Mesendoderm (in vitro differentiated cells): Measurements from ENCODE around the gene STK33.

Source experiments
- DNase-seq: peaks from one replicate; pipeline ENCODE4 v3.0.0; 2013
- H2AK5ac ChIP-seq: 2 replicates; pipeline ENCODE4 v1.6.1; 2013; ENCODE audit warnings: low read length, inconsistent platforms
- H2BK120ac ChIP-seq: 2 replicates; pipeline ENCODE4 v1.6.1; 2013; ENCODE audit warnings: low read depth, mild to moderate bottlenecking, low read length, moderate library complexity, mixed read lengths
- H2BK15ac ChIP-seq: replicated peaks from 2 replicates; pipeline ENCODE4 v1.6.1; 2013; ENCODE audit warnings: low read depth, mild to moderate bottlenecking, moderate library complexity
- H2BK5ac ChIP-seq: 2 replicates; pipeline ENCODE4 v1.6.1; 2013; ENCODE audit warnings: low read length, inconsistent platforms
- H3K18ac ChIP-seq: 2 replicates; pipeline ENCODE4 v1.6.1; 2013; ENCODE audit warnings: mild to moderate bottlenecking, low read length, mixed read lengths
- H3K23ac ChIP-seq: one replicate; pipeline ENCODE4 v1.6.1; 2013; ENCODE audit warnings: low read length
- H3K27ac ChIP-seq: 2 replicates; pipeline ENCODE4 v1.5.1; 2013; ENCODE audit warnings: low read depth, mild to moderate bottlenecking, inconsistent platforms, low read length, moderate library complexity
- H3K27me3 ChIP-seq: 2 replicates; pipeline ENCODE4 v1.6.1; 2013; ENCODE audit warnings: low read length, control low read depth, mild to moderate bottlenecking, inconsistent platforms; ENCODE audit not compliant: insufficient read depth, poor library complexity
- H3K36me3 ChIP-seq: 2 replicates; pipeline ENCODE4 v1.6.1; 2013; ENCODE audit warnings: low read length, inconsistent platforms; ENCODE audit not compliant: control insufficient read depth, insufficient read depth
- H3K4ac ChIP-seq: one replicate; pipeline ENCODE4 v1.6.1; 2013; ENCODE audit warnings: low read depth, mild to moderate bottlenecking, low read length, moderate library complexity
- H3K4me1 ChIP-seq: 2 replicates; pipeline ENCODE4 v1.6.1; 2013; ENCODE audit warnings: low read depth, low read length, inconsistent platforms; ENCODE audit not compliant: control insufficient read depth
- H3K4me2 ChIP-seq: 2 replicates; pipeline ENCODE4 v1.6.1; 2013; ENCODE audit warnings: low read length
- H3K4me3 ChIP-seq: 2 replicates; pipeline ENCODE4 v1.5.1; 2013; ENCODE audit warnings: mild to moderate bottlenecking, low read length
- H3K56ac ChIP-seq: one replicate; pipeline ENCODE4 v1.6.1; 2013; ENCODE audit warnings: low read length
- H3K79me1 ChIP-seq: 2 replicates; pipeline ENCODE4 v1.6.1; 2013; ENCODE audit warnings: low read length, inconsistent platforms
- H3K79me2 ChIP-seq: 2 replicates; pipeline ENCODE4 v1.6.1; 2013; ENCODE audit warnings: mild to moderate bottlenecking, low read length; ENCODE audit not compliant: control insufficient read depth, insufficient read depth
- H3K9ac ChIP-seq: 2 replicates; pipeline ENCODE4 v1.6.1; 2013; ENCODE audit warnings: low read length, inconsistent platforms
- H4K5ac ChIP-seq: one replicate; pipeline ENCODE4 v1.6.1; 2013; ENCODE audit warnings: low read length
- H4K8ac ChIP-seq: one replicate; pipeline ENCODE4 v1.6.1; 2013; ENCODE audit warnings: low read depth, mild to moderate bottlenecking, control low read depth, low read length, moderate library complexity
- whole genome bisulfite sequencing: extraction: QIAGEN DNeasy Blood & Tissue Kit; methylation state at CpG from one replicate; pipeline ENCODE4 v1.1.7; 2013; ENCODE audit warnings: low lambda C conversion rate, missing lambda C conversion rate; ENCODE audit not compliant: insufficient coverage; ENCODE audit errors: extremely low coverage; 5-methylcytosine and 5-hydroxymethylcytosine counted together

Gene STK33

DNA sequence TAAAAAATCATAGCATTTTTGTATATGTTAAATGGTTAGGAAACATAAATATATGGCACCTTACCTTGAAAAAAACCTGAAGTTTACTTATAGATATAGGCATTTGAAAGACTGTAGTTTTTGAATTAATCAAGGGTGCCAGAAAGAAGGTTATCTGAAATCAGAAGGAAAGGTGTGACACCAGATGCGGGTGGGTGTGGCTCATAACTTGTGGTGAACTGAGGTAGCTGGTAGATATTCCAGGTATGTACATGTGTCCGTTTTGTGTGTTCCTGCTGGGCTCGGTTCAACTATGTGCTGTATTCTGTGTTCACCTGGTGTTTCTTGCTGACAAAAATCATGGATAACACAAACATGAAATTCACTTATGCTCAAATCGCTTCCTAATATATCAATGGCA is 35.6 kb downstream of the STK33 start:
- H2AK5ac ChIP-seq, result no peak overlapping the region
- H2BK5ac ChIP-seq, result no peak overlapping the region
- no peak overlapping the region for H2BK120ac ChIP-seq
- no CpG with 5 or more reads among the region's 4 CpGs for WGBS
- no peak overlapping the region for H3K56ac ChIP-seq
- H3K9ac ChIP-seq, result no peak overlapping the region
- no peak overlapping the region for H3K23ac ChIP-seq
- H3K27me3 ChIP-seq, result no peaks in the 10 kb centered on the region
- H4K8ac ChIP-seq, result no peak overlapping the region
- no peak overlapping the region for H2BK15ac ChIP-seq
- no peak overlapping the region for H3K4ac ChIP-seq
- H3K27ac ChIP-seq, result no peak overlapping the region
- H3K79me2 ChIP-seq, result no peaks in the 10 kb centered on the region
- no peak overlapping the region for H4K5ac ChIP-seq
- H3K36me3 ChIP-seq, result no peaks in the 10 kb centered on the region
- no peak overlapping the region for H3K18ac ChIP-seq
- no peak overlapping the region for H3K4me2 ChIP-seq
- no peak for DNase-seq
- H3K79me1 ChIP-seq, result no peaks in the 10 kb centered on the region
- no peak overlapping the region for H3K4me3 ChIP-seq
- H3K4me1 ChIP-seq, result no peaks in the 10 kb centered on the region

DNA sequence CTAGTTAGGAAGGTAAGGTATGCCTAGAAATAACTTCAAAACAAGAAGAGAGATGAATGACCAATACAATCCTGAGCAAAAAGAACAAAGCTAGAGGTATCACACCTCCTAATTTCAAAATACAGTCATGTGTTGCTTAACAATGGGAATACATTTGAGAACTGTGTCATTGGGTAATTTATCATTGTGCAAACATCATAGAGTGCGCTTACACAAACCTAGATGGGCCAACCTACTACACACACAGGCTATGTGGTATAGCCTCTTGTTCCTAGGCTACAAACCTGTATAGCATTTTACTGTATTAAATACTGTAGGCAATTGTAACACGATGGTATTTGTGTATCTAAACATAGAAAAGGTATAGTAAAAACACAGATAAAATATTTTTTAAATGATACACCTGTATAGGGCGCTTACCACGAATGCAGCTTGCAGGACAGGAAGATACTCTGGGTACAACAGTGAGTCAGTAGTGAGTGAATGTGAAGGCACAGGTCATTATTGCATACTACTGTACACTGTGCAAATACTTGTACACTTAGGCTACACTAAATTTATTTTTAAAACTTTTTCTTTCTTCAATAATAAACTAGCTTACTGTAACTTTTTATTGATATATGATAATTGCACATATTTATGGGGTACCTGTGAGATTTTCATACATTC is 48.2 kb downstream of the STK33 start:
- H3K4me2 ChIP-seq, result no peak overlapping the region
- no CpG with 5 or more reads among the region's 4 CpGs for WGBS
- H2AK5ac ChIP-seq, result no peak overlapping the region
- no peak overlapping the region for H2BK120ac ChIP-seq
- no peak overlapping the region for H4K5ac ChIP-seq
- no peak overlapping the region for H3K4ac ChIP-seq
- H2BK15ac ChIP-seq, result no peak overlapping the region
- no peaks in the 10 kb centered on the region for H3K27me3 ChIP-seq
- H3K79me2 ChIP-seq, result no peaks in the 10 kb centered on the region
- no peak overlapping the region for H3K27ac ChIP-seq
- H3K79me1 ChIP-seq, result no peaks in the 10 kb centered on the region
- no peak overlapping the region for H2BK5ac ChIP-seq
- no peak for DNase-seq
- H3K9ac ChIP-seq, result no peak overlapping the region
- H3K56ac ChIP-seq, result no peak overlapping the region
- no peak overlapping the region for H4K8ac ChIP-seq
- no peak overlapping the region for H3K18ac ChIP-seq
- no peaks in the 10 kb centered on the region for H3K36me3 ChIP-seq
- no peak overlapping the region for H3K23ac ChIP-seq
- H3K4me3 ChIP-seq, result no peak overlapping the region
- H3K4me1 ChIP-seq, result no peaks in the 10 kb centered on the region

DNA sequence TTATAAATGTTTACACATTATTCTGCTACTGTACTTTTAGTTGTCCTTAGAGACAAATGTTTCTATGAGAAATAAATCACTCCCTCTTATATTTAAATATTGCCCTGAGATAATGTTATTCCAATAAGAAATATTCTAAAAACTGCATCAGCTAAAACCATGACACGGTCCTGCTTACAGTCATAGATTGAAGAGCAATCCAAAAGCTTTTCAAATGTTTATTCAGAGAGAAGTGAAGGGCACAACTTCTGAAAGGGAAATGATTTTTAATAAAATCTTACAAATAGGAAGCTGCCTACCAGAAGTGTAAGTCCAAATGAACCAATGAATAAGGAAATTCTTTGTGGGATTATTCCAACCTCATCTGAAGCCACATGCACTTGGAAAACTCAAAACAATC is 49.2 kb downstream of the STK33 start:
- Histone ChIP-seq H3K4me3 (no peak overlapping the region), H3K79me1 (no peaks in the 10 kb centered on the region), H2BK15ac (no peak overlapping the region), H3K79me2 (no peaks in the 10 kb centered on the region), H4K8ac (no peak overlapping the region), H3K18ac (no peak overlapping the region), H3K4me1 (no peaks in the 10 kb centered on the region), H2BK5ac (no peak overlapping the region), H3K9ac (no peak overlapping the region), H3K23ac (no peak overlapping the region), H3K27me3 (no peaks in the 10 kb centered on the region), H2BK120ac (no peak overlapping the region), H4K5ac (no peak overlapping the region), H3K36me3 (no peaks in the 10 kb centered on the region), H2AK5ac (no peak overlapping the region), H3K56ac (no peak overlapping the region), H3K27ac (no peak overlapping the region), H3K4me2 (no peak overlapping the region), H3K4ac (no peak overlapping the region)
- WGBS, result no CpG with 5 or more reads among the region's 1 CpG
- no peak for DNase-seq

DNA sequence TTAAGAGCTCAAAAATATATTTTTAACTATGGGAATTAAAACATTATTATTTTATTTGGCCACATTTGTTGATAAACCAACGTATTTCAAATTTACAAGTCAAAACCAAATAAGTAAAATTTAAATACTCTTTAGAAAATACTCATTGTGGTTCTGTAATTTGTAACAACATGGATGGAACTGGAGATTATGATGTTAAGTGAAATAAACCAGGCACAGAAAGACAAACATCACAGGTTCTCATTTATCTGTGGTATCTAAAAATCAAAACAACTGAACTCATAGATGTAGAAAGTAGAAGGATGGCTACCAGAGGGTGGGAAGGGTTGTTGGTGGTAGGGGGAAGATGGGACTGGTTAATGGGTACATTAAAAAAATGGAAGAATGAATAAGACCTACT is 50.8 kb downstream of the STK33 start:
- H3K36me3 ChIP-seq, result no peaks in the 10 kb centered on the region
- H3K23ac ChIP-seq, result no peak overlapping the region
- no peak for DNase-seq
- H2BK15ac ChIP-seq, result no peak overlapping the region
- H4K8ac ChIP-seq, result no peak overlapping the region
- H3K9ac ChIP-seq, result no peak overlapping the region
- no CpG with 5 or more reads among the region's 1 CpG for WGBS
- H4K5ac ChIP-seq, result no peak overlapping the region
- no peak overlapping the region for H2BK5ac ChIP-seq
- H3K27me3 ChIP-seq, result no peaks in the 10 kb centered on the region
- no peak overlapping the region for H2AK5ac ChIP-seq
- H3K27ac ChIP-seq, result no peak overlapping the region
- no peaks in the 10 kb centered on the region for H3K79me2 ChIP-seq
- H3K4me2 ChIP-seq, result no peak overlapping the region
- H3K4me3 ChIP-seq, result no peak overlapping the region
- H2BK120ac ChIP-seq, result no peak overlapping the region
- no peaks in the 10 kb centered on the region for H3K79me1 ChIP-seq
- H3K56ac ChIP-seq, result no peak overlapping the region
- no peaks in the 10 kb centered on the region for H3K4me1 ChIP-seq
- no peak overlapping the region for H3K18ac ChIP-seq
- no peak overlapping the region for H3K4ac ChIP-seq

DNA sequence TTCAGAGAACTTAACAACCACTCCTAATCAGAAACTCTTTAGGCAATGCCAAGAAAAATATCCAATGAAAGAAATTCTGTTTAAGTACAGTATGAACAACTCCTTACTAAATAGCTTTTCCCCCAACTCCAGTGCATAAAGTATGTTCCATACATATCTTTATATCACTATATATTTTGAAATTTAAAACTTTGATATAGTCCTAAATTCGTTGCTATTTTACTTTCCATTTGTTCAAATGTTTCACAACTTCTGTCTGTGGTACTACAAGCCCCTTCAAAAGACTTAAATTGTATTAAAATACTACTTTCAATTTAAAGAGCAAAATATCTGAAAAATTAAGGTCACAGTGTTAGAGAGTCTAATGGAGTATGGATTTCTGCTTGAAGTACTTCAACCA is 52.6 kb downstream of the STK33 start:
- no CpG with 5 or more reads among the region's 1 CpG for WGBS
- Histone ChIP-seq H2BK5ac (no peak overlapping the region), H2BK15ac (no peak overlapping the region), H3K4ac (no peak overlapping the region), H3K56ac (no peak overlapping the region), H3K4me3 (no peak overlapping the region), H3K4me2 (no peak overlapping the region), H3K27me3 (no peaks in the 10 kb centered on the region), H3K27ac (no peak overlapping the region), H3K79me1 (no peaks in the 10 kb centered on the region), H3K23ac (no peak overlapping the region), H2BK120ac (no peak overlapping the region), H4K8ac (no peak overlapping the region), H3K4me1 (no peaks in the 10 kb centered on the region), H3K36me3 (no peaks in the 10 kb centered on the region), H2AK5ac (no peak overlapping the region), H4K5ac (no peak overlapping the region), H3K79me2 (no peaks in the 10 kb centered on the region), H3K9ac (no peak overlapping the region), H3K18ac (no peak overlapping the region)
- DNase-seq, result no peak

DNA sequence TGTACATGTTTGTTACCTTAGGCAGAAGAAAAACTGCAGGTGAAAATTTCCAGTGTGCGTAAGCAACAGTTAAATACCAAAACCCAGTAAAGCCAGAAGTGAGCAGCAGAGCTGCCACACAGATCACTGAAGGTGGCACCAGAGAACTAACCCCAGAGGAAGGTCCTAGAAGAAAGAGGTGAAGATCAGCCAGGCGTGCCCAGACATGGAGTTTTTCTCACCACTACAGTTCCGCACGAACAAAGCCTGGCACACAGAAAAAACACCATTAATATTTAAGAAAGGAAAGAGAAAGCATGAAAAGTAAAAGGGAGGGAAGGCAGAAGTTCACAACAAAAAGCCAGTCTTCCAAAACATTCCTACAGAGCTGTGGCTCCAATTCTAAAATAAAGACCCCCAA is 60.7 kb downstream of the STK33 start:
- Histone ChIP-seq H3K18ac (no peak overlapping the region), H3K36me3 (no peaks in the 10 kb centered on the region), H4K8ac (no peak overlapping the region), H3K4me3 (no peak overlapping the region), H3K27ac (no peak overlapping the region), H3K4ac (no peak overlapping the region), H3K79me1 (peaks cover 1% of the 10 kb centered on the region), H2BK120ac (no peak overlapping the region), H3K23ac (no peak overlapping the region), H3K56ac (no peak overlapping the region), H3K4me1 (no peaks in the 10 kb centered on the region), H4K5ac (no peak overlapping the region), H3K4me2 (no peak overlapping the region), H2BK15ac (no peak overlapping the region), H3K27me3 (no peaks in the 10 kb centered on the region), H2BK5ac (no peak overlapping the region), H2AK5ac (no peak overlapping the region), H3K79me2 (no peaks in the 10 kb centered on the region), H3K9ac (no peak overlapping the region)
- WGBS, result no CpG with 5 or more reads among the region's 4 CpGs
- peak; percentile 15 for DNase-seq
